HepG2 (cell line): Measurements from ENCODE around the gene BBIP1. TPM values are rescaled to one million over a fixed set of nuclear protein-coding genes. Genes with fewer than 3 reads are reported as not detected.

ENCODE experiments used
- ATAC-seq: fragments of 200-7000 bp; cut with Tn5 transposase; 3 replicates; pipeline ENCODE4 v1.9.1; 2020; ENCODE audit warnings: mild to moderate bottlenecking, moderate library complexity
- BruUV-seq: library from RNA; stranded (reverse); fragments of 400-500 nt; replicated peaks from 2 replicates; lab custom pipeline; 2021; lab: Mats Ljungman, UMichigan
- CTCF ChIA-PET: fragments of 300-600 bp; formaldehyde crosslinking; extraction: SDS; loops from one replicate; lab custom pipeline; 2021; ENCODE audit warnings: low total read pairs, inconsistent platforms, low intra/inter-chr PET ratio; lab: Yijun Ruan, JAX
- POLR2A ChIA-PET: fragments of 350-600 bp; sonication (Branson Sonifier 250); formaldehyde crosslinking; loops from one replicate; lab custom pipeline; 2020; ENCODE audit warnings: antibody characterized with exemption, inconsistent platforms; lab: Yijun Ruan, JAX
- DNase-seq: peaks from one replicate; pipeline ENCODE4 v3.0.0-alpha.2; 2015; ENCODE audit warnings: low spot score
- FAIRE-seq: peaks from 3 replicates; lab custom pipeline; 2011; peaks lifted over from hg19 to GRCh38; lab: Jason Lieb, UNC
- H2AFZ ChIP-seq: one replicate; pipeline ENCODE4 v1.6.1; 2011; ENCODE audit warnings: low read length, inconsistent platforms
- H3K27ac ChIP-seq: fragments of 300-600 bp; 3 replicates; pipeline ENCODE4 v1.8.0; 2011; ENCODE audit warnings: mixed run types, mild to moderate bottlenecking, mixed read lengths, low read length, inconsistent platforms; ENCODE audit not compliant: insufficient read depth; ENCODE audit errors: extremely low read length
- H3K27me3 ChIP-seq, 2 experiments: fragments of 200-600 bp in 1 of 2; 2 replicates in 1 of 2; 3 replicates in 1 of 2; pipeline versions ENCODE4 v1.6.0 to v1.8.0; 2011; ENCODE audit warnings: low read length in 2 of 2, mild to moderate bottlenecking in 2 of 2, moderate library complexity in 2 of 2, inconsistent platforms in 1 of 2; ENCODE audit not compliant: insufficient read depth in 2 of 2, control insufficient read depth in 1 of 2
- H3K36me3 ChIP-seq, 2 experiments: fragments of 200-600 bp in 1 of 2; replicated peaks in 1 of 2; 2 replicates in 1 of 2; 3 replicates in 1 of 2; pipeline versions ENCODE4 v1.5.1 to v1.8.0; 2011; ENCODE audit warnings: low read length in 2 of 2, inconsistent platforms in 1 of 2; ENCODE audit not compliant: insufficient read depth in 2 of 2, control insufficient read depth in 1 of 2
- H3K4me1 ChIP-seq: 2 replicates; pipeline ENCODE4 v1.5.1; 2012; ENCODE audit warnings: low read length, inconsistent platforms; ENCODE audit not compliant: insufficient read depth
- H3K4me2 ChIP-seq: 2 replicates; pipeline ENCODE4 v1.6.0; 2011; ENCODE audit warnings: low read depth, low read length, inconsistent platforms
- H3K4me3 ChIP-seq, 3 experiments: fragments of 200-600 bp in 1 of 3; sonication (generic), shearing (Covaris generic) in 1 of 3; replicated peaks in 1 of 3; 2 replicates each; pipeline ENCODE4 v1.5.1; 2011 to 2016; ENCODE audit warnings: low read length in 3 of 3, inconsistent platforms in 2 of 3, low read depth in 2 of 3, mild to moderate bottlenecking in 2 of 3, control low read depth in 1 of 3, mixed read lengths in 1 of 3; ENCODE audit not compliant: insufficient read depth in 1 of 3
- H3K79me2 ChIP-seq: one replicate; pipeline ENCODE4 v1.6.1; 2011; ENCODE audit warnings: low read length, inconsistent platforms; ENCODE audit not compliant: insufficient read depth
- H3K9ac ChIP-seq: 2 replicates; pipeline ENCODE4 v1.6.0; 2011; ENCODE audit warnings: mild to moderate bottlenecking, low read depth, low read length, inconsistent platforms; ENCODE audit not compliant: insufficient read depth
- H3K9me3 ChIP-seq: 2 replicates; pipeline ENCODE4 v1.5.1; 2012; ENCODE audit warnings: mild to moderate bottlenecking, low read length
- H4K20me1 ChIP-seq: 2 replicates; pipeline ENCODE4 v1.6.0; 2011; ENCODE audit warnings: inconsistent platforms, mild to moderate bottlenecking, low read length, moderate library complexity; ENCODE audit not compliant: insufficient read depth
- CERS6 ChIP-seq: sonication (generic); formaldehyde crosslinking; IDR thresholded peaks from 2 replicates; pipeline ENCODE4 v1.5.0; 2020; ENCODE audit warnings: missing genetic modification reagents
- ELF4 ChIP-seq: sonication (generic); formaldehyde crosslinking; IDR thresholded peaks from 2 replicates; pipeline ENCODE4 v1.5.0; 2020; ENCODE audit warnings: missing genetic modification reagents, mild to moderate bottlenecking, moderate library complexity, borderline replicate concordance
- HDAC2 ChIP-seq: sonication (generic); formaldehyde crosslinking; IDR thresholded peaks from 2 replicates; pipeline ENCODE4 v1.4.0; 2020; ENCODE audit warnings: missing genetic modification reagents
- KDM4B ChIP-seq: sonication (generic); formaldehyde crosslinking; IDR thresholded peaks from 2 replicates; pipeline ENCODE4 v1.4.0; 2020; ENCODE audit warnings: missing genetic modification reagents
- KLF16 ChIP-seq, 2 experiments: sonication (generic) in 1 of 2; formaldehyde crosslinking in 1 of 2; IDR thresholded peaks; 2 replicates each; pipeline versions ENCODE4 v1.6.1 to v1.8.0; 2016 to 2023; ENCODE audit warnings: missing genetic modification reagents in 2 of 2, missing compliant biosample characterization in 1 of 2
- MAX ChIP-seq: IDR thresholded peaks from 2 replicates; pipeline ENCODE4 v1.6.1; 2012; ENCODE audit warnings: inconsistent platforms
- NFE2L1 ChIP-seq: sonication (generic); formaldehyde crosslinking; IDR thresholded peaks from 2 replicates; pipeline ENCODE4 v1.4.0; 2020; ENCODE audit warnings: missing genetic modification reagents, mild to moderate bottlenecking, borderline replicate concordance
- NR2C2 ChIP-seq: sonication (generic); formaldehyde crosslinking; IDR thresholded peaks from 2 replicates; pipeline ENCODE4 v1.4.0; 2020; ENCODE audit warnings: missing genetic modification reagents, mild to moderate bottlenecking, moderate library complexity, borderline replicate concordance
- PCBP1 ChIP-seq: fragments of 200-400 bp; formaldehyde crosslinking; IDR thresholded peaks from 2 replicates; pipeline ENCODE4 v1.6.1; 2017; ENCODE audit warnings: mild to moderate bottlenecking, low read depth, low read length, borderline replicate concordance
- PCBP2 ChIP-seq: fragments of 200-400 bp; formaldehyde crosslinking; optimal IDR thresholded peaks from 2 replicates; pipeline ENCODE3; 2018; ENCODE audit warnings: low read length, low read depth; ENCODE audit not compliant: poor library complexity, severe bottlenecking
- TBP ChIP-seq: sonication (generic); formaldehyde crosslinking; IDR thresholded peaks from 2 replicates; pipeline ENCODE4 v1.5.0; 2020; ENCODE audit warnings: missing genetic modification reagents
- ZNF430 ChIP-seq: sonication (generic); formaldehyde crosslinking; IDR thresholded peaks from 2 replicates; pipeline ENCODE4 v1.9.0; 2021; ENCODE audit warnings: mild to moderate bottlenecking, missing genetic modification reagents
- ZNF772 ChIP-seq: sonication (generic); formaldehyde crosslinking; IDR thresholded peaks from 2 replicates; pipeline ENCODE4 v1.5.0; 2020; ENCODE audit warnings: mild to moderate bottlenecking, missing genetic modification reagents
- WGBS: methylation state at CpG from one replicate; pipeline ENCODE4 v1.1.6; 2017; ENCODE audit warnings: low lambda C conversion rate; 5-methylcytosine and 5-hydroxymethylcytosine counted together
- in situ Hi-C: cut with HindIII; loops from 2 replicates; pipeline ENCODE4 v1.10.0; 2017; ENCODE audit warnings: low pct_unique_long_range_greater_than_20kb; ENCODE audit not compliant: extremely low pct_ligation_motif_present
- intact Hi-C: fragments of 100-400 bp; cut with micrococcal nuclease; formaldehyde crosslinking; loops from one replicate; pipeline ENCODE4 v1.10.0; 2022; ENCODE audit not compliant: unreplicated experiment
- polyA plus RNA-seq, 8 experiments: library from polyadenylated mRNA; depleted of rRNA in 3 of 8; stranded (reverse) in 7 of 8; unstranded in 1 of 8; fragments of >200 nt; fragmentation: Illumina TruSeq in 4 of 8; extraction: Trizol in 4 of 8; gene quantifications; 2 replicates each; pipeline versions ENCODE4 v1.2.1 to v1.2.3, GENCODE V29; 2011 to 2016; ENCODE audit warnings: low read depth in 4 of 8, missing spikeins in 1 of 8, mixed read lengths in 1 of 8; ENCODE audit not compliant: insufficient read depth in 1 of 8
- total RNA-seq, 5 experiments: library from RNA; depleted of rRNA; stranded (reverse); fragments of >200 nt; fragmentation: Illumina TruSeq; extraction: Trizol; gene quantifications; 2 replicates each; pipeline ENCODE4 v1.2.3, GENCODE V29; 2016; ENCODE audit warnings: low read depth in 1 of 5
- TF ChIP-seq, protein P1 (sequence below): sonication (generic); formaldehyde crosslinking; IDR thresholded peaks from 2 replicates; pipeline ENCODE4 v1.9.0; 2021; ENCODE audit warnings: missing genetic modification reagents, borderline replicate concordance
- TF ChIP-seq, protein P2 (sequence below): sonication (generic); formaldehyde crosslinking; IDR thresholded peaks from 2 replicates; pipeline ENCODE4 v1.4.0; 2020; ENCODE audit warnings: missing genetic modification reagents

Gene BBIP1
- total and polyA plus RNA-seq, 2 of the 13 experiments (the other 11 are each of a cell fraction or from before 2014, with no cell fraction given), result 18.3 to 24.1 TPM

DNA sequence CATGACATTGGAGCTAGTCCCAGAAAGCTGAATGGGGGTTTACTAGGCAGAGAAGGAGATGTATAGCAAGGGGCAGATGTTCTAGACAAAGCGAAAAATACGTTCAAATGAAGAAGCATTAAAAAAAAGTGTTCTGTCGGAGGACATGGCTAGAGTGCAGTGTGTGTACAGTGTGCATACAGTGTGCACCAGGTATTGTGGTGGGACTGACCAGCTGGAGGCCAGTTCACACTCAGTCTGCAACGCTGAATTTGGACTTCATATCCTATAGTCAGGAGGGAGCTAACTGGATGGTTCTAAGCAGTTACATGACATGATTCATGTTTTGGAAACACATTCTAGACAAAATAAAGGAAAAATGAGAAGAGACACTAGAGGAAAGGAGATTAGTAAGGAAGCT lies 8.8 kb downstream of the BBIP1 start:
- no peak overlapping the region for H3K4me3 ChIP-seq
- TF ChIP-seq TBP (CRISPR knock-in tag) (no peak), KDM4B (no peak), CERS6 (CRISPR knock-in tag) (no peak), PCBP1 (no peak), ZNF772 (no peak), ZNF430 (no peak), KLF16 (CRISPR knock-in tag; IDR thresholded peaks at IDR 0.05) (no peak), NR2C2 (no peak), NFE2L1 (CRISPR knock-in tag) (no peak), MAX (no peak), ELF4 (CRISPR knock-in tag) (no peak), PCBP2 (no peak), HDAC2 (no peak)
- TF ChIP-seq, protein P1, sequence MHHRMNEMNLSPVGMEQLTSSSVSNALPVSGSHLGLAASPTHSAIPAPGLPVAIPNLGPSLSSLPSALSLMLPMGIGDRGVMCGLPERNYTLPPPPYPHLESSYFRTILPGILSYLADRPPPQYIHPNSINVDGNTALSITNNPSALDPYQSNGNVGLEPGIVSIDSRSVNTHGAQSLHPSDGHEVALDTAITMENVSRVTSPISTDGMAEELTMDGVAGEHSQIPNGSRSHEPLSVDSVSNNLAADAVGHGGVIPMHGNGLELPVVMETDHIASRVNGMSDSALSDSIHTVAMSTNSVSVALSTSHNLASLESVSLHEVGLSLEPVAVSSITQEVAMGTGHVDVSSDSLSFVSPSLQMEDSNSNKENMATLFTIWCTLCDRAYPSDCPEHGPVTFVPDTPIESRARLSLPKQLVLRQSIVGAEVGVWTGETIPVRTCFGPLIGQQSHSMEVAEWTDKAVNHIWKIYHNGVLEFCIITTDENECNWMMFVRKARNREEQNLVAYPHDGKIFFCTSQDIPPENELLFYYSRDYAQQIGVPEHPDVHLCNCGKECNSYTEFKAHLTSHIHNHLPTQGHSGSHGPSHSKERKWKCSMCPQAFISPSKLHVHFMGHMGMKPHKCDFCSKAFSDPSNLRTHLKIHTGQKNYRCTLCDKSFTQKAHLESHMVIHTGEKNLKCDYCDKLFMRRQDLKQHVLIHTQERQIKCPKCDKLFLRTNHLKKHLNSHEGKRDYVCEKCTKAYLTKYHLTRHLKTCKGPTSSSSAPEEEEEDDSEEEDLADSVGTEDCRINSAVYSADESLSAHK (CRISPR knock-in tag), result no peak
- TF ChIP-seq, protein P2, sequence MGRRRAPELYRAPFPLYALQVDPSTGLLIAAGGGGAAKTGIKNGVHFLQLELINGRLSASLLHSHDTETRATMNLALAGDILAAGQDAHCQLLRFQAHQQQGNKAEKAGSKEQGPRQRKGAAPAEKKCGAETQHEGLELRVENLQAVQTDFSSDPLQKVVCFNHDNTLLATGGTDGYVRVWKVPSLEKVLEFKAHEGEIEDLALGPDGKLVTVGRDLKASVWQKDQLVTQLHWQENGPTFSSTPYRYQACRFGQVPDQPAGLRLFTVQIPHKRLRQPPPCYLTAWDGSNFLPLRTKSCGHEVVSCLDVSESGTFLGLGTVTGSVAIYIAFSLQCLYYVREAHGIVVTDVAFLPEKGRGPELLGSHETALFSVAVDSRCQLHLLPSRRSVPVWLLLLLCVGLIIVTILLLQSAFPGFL (CRISPR knock-in tag), result no peak
- no peaks in the 10 kb centered on the region for H3K9me3 ChIP-seq
- H3K36me3 ChIP-seq, result no peaks in the 10 kb centered on the region
- H3K9ac ChIP-seq, result no peak overlapping the region
- in situ Hi-C loops, result no loop called here
- intact Hi-C loops, result no loop called here
- no peak overlapping the region for H3K27ac ChIP-seq
- H3K27me3 ChIP-seq, result no peaks in the 10 kb centered on the region
- no peak overlapping the region for H2AFZ ChIP-seq
- no peaks in the 10 kb centered on the region for H4K20me1 ChIP-seq
- 94% methylated on average over 4 of the region's 4 CpGs for WGBS
- DNase-seq (no peak), ATAC-seq (no peak), FAIRE-seq (no peak)
- no peaks in the 10 kb centered on the region for H3K79me2 ChIP-seq
- ChIA-PET POLR2A (interaction anchor here (0.9 to 1.5 kb wide), 3 partner anchors 8 to 13 kb away, joined by 3 to 8 read pairs (median 6); partner anchors contain the start of genes BBIP1 and SHOC2), CTCF (no interaction called here)
- no TSS peak for BruUV-seq
- peaks cover 6% of the 10 kb centered on the region; the same call in 1 of the 2 replicates for H3K4me1 ChIP-seq
- no peak overlapping the region for H3K4me2 ChIP-seq
